Measurements from ENCODE around the gene GABPA. TPM values are rescaled to one million over a fixed set of nuclear protein-coding genes. Genes with fewer than 3 reads are reported as not detected.

Gene GABPA
- total and polyA plus RNA-seq, 2 of the 13 experiments (the other 11 are each of a cell fraction or from before 2014, with no cell fraction given) = 7.4 to 13.2 TPM

DNA sequence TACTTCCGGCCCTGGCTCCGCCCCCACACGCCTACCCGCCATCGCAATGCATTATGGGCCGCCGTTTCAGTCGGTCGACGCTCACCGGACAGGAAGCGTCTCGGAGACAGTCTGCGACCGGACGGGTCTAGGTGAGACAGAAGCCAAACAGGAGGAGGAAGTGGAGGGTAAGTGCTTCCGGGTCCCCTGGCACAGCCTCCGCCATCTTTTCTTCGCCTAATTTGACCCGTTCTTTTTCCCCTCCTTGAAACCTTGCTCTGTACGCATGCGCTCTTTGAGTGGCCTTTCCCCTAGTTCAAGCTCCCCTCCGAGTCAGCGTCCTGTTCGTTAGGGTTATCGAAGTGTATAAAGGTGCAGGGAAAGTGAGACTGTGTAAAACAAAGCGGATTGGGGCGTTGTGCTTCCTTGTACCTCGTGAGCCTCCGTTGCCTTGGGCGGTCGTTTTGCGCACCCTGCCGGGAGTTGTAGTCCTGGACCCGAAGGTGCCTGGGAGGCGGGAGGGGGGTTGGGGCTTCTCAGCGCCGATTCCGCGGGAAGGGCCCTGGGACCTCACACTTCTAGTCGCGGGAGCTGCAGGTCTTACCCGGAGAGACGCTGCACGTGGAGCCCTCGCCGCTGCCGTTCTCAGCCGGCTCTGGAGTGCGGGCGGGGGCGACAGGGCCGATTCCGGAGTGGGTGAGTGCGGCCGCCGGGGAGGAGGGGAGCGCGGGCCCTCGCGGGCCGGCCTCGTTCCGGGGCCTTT is at the start of gene GABPA, which contains the start of gene ATP5PF (continued):
- peak; percentile 37; the same call in 1 of the 2 replicates for TF ChIP-seq GFI1 (CRISPR knock-in tag; IDR thresholded peaks at IDR 0.05; ENCODE audit: borderline replicate concordance)
- TF ChIP-seq MAZ (IDR thresholded peaks at IDR 0.05; ENCODE audit: borderline replicate concordance, low read depth, low read length) = peak; percentile 78
- peak; percentile 77 for TF ChIP-seq MAZ (CRISPR knock-in tag; IDR thresholded peaks at IDR 0.05; ENCODE audit: low read depth)
- no peak for TF ChIP-seq ZNF567 (CRISPR knock-in tag; IDR thresholded peaks at IDR 0.05; ENCODE audit: borderline replicate concordance)
- TF ChIP-seq ZNF672 (CRISPR knock-in tag; IDR thresholded peaks at IDR 0.05) = no peak
- no peak for TF ChIP-seq IKZF1 (IDR thresholded peaks at IDR 0.05)
- TF ChIP-seq HDAC6 (IDR thresholded peaks at IDR 0.05; ENCODE audit: low read depth, low read length) = no peak
- peak; percentile 91; the same call in 1 of the 2 replicates for TF ChIP-seq SIN3A (IDR thresholded peaks at IDR 0.05; ENCODE audit: borderline replicate concordance, low read depth, low read length)
- no peak for TF ChIP-seq PCBP2 (optimal IDR thresholded peaks at IDR 0.05; ENCODE audit: low read depth, low read length, poor library complexity, severe bottlenecking)
- TF ChIP-seq ZNF329 (CRISPR knock-in tag; IDR thresholded peaks at IDR 0.05; ENCODE audit: low read depth) = no peak
- TF ChIP-seq HNRNPK (IDR thresholded peaks at IDR 0.05; ENCODE audit: low read depth, low read length, poor library complexity, severe bottlenecking) = no peak
- no peak for TF ChIP-seq ZSCAN20 (CRISPR knock-in tag; IDR thresholded peaks at IDR 0.05; ENCODE audit: borderline replicate concordance)
- no peak for TF ChIP-seq SMAD9 (CRISPR knock-in tag; IDR thresholded peaks at IDR 0.05)
- no peak for TF ChIP-seq TBP (CRISPR knock-in tag; IDR thresholded peaks at IDR 0.05)
- TF ChIP-seq RORA (CRISPR knock-in tag; IDR thresholded peaks at IDR 0.05) = no peak
- peak; percentile 60; the same call in 1 of the 2 replicates for TF ChIP-seq CHD2 (IDR thresholded peaks at IDR 0.05; ENCODE audit: low read depth, low read length)
- TF ChIP-seq, protein P1, sequence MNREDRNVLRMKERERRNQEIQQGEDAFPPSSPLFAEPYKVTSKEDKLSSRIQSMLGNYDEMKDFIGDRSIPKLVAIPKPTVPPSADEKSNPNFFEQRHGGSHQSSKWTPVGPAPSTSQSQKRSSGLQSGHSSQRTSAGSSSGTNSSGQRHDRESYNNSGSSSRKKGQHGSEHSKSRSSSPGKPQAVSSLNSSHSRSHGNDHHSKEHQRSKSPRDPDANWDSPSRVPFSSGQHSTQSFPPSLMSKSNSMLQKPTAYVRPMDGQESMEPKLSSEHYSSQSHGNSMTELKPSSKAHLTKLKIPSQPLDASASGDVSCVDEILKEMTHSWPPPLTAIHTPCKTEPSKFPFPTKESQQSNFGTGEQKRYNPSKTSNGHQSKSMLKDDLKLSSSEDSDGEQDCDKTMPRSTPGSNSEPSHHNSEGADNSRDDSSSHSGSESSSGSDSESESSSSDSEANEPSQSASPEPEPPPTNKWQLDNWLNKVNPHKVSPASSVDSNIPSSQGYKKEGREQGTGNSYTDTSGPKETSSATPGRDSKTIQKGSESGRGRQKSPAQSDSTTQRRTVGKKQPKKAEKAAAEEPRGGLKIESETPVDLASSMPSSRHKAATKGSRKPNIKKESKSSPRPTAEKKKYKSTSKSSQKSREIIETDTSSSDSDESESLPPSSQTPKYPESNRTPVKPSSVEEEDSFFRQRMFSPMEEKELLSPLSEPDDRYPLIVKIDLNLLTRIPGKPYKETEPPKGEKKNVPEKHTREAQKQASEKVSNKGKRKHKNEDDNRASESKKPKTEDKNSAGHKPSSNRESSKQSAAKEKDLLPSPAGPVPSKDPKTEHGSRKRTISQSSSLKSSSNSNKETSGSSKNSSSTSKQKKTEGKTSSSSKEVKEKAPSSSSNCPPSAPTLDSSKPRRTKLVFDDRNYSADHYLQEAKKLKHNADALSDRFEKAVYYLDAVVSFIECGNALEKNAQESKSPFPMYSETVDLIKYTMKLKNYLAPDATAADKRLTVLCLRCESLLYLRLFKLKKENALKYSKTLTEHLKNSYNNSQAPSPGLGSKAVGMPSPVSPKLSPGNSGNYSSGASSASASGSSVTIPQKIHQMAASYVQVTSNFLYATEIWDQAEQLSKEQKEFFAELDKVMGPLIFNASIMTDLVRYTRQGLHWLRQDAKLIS (CRISPR knock-in tag; IDR thresholded peaks at IDR 0.05) = no peak
- TF ChIP-seq ZNF543 (CRISPR knock-in tag; IDR thresholded peaks at IDR 0.05) = peak; percentile 86
- TF ChIP-seq ZNF605 (CRISPR knock-in tag; IDR thresholded peaks at IDR 0.05) = 0 out of 2 replicates have a peak, but pooled peaks have one; percentile 37
- TF ChIP-seq, protein P2, sequence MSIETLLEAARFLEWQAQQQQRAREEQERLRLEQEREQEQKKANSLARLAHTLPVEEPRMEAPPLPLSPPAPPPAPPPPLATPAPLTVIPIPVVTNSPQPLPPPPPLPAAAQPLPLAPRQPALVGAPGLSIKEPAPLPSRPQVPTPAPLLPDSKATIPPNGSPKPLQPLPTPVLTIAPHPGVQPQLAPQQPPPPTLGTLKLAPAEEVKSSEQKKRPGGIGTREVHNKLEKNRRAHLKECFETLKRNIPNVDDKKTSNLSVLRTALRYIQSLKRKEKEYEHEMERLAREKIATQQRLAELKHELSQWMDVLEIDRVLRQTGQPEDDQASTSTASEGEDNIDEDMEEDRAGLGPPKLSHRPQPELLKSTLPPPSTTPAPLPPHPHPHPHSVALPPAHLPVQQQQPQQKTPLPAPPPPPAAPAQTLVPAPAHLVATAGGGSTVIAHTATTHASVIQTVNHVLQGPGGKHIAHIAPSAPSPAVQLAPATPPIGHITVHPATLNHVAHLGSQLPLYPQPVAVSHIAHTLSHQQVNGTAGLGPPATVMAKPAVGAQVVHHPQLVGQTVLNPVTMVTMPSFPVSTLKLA (IDR thresholded peaks at IDR 0.05) = peak; percentile 43; the same call in 1 of the 2 replicates
- TF ChIP-seq POGZ (CRISPR knock-in tag; IDR thresholded peaks at IDR 0.05) = peak; percentile 48
- TF ChIP-seq MAF1 (CRISPR knock-in tag; IDR thresholded peaks at IDR 0.05; ENCODE audit: borderline replicate concordance) = no peak
- TF ChIP-seq, protein P3, sequence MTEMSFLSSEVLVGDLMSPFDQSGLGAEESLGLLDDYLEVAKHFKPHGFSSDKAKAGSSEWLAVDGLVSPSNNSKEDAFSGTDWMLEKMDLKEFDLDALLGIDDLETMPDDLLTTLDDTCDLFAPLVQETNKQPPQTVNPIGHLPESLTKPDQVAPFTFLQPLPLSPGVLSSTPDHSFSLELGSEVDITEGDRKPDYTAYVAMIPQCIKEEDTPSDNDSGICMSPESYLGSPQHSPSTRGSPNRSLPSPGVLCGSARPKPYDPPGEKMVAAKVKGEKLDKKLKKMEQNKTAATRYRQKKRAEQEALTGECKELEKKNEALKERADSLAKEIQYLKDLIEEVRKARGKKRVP (CRISPR knock-in tag; IDR thresholded peaks at IDR 0.05) = no peak
- peak; percentile 58; the same call in 1 of the 2 replicates for TF ChIP-seq ZNF34 (CRISPR knock-in tag; IDR thresholded peaks at IDR 0.05; ENCODE audit: borderline replicate concordance)
- no peak for TF ChIP-seq NBN (conservative IDR thresholded peaks at IDR 0.05)
